Activated CD8-positive, alpha-beta memory T cell treated with anti-CD3 and anti-CD28 coated beads for 36 hours (primary cell): Measurements from ENCODE around the gene TNFRSF11A. TPM values are rescaled to one million over a fixed set of nuclear protein-coding genes. Genes with fewer than 3 reads are reported as not detected.

Experiments used
- CTCF ChIA-PET: fragments of 350-600 bp; sonication (Branson Sonifier 250); formaldehyde crosslinking; loops from one replicate; lab custom pipeline; 2021; ENCODE audit warnings: antibody characterized with exemption; lab: Charles Lee
- POLR2A ChIA-PET: fragments of 350-600 bp; sonication (Branson Sonifier 250); formaldehyde crosslinking; loops from one replicate; lab custom pipeline; 2021; ENCODE audit warnings: antibody characterized with exemption; lab: Charles Lee
- total RNA-seq, 2 experiments: library from RNA; stranded (reverse); gene quantifications; one replicate each; pipeline ENCODE4 v1.2.3, GENCODE V29; 2021

The TNFRSF11A gene
- total RNA-seq, 2 experiments from 2014 or later = 1.4 to 1.6 TPM

DNA sequence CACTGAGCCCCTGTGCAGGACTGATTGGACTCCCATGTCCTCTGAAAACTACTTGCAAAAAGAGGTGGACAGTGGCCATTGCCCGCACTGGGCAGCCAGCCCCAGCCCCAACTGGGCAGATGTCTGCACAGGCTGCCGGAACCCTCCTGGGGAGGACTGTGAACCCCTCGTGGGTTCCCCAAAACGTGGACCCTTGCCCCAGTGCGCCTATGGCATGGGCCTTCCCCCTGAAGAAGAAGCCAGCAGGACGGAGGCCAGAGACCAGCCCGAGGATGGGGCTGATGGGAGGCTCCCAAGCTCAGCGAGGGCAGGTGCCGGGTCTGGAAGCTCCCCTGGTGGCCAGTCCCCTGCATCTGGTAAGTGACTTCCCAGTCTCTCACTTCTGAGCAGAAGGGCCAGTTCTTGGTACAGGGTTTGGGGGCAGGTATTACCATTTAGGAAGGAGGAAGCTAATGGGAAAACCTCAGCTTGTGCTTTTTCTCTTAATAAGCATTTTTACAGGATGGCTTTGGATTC, 44.1 kb downstream of the TNFRSF11A start:
- CTCF ChIA-PET = no interaction called here
- POLR2A ChIA-PET = interaction anchor here (0.5 kb wide), 1 partner anchor 19 kb away, joined by 3 read pairs; no protein-coding TSS in a partner anchor

DNA sequence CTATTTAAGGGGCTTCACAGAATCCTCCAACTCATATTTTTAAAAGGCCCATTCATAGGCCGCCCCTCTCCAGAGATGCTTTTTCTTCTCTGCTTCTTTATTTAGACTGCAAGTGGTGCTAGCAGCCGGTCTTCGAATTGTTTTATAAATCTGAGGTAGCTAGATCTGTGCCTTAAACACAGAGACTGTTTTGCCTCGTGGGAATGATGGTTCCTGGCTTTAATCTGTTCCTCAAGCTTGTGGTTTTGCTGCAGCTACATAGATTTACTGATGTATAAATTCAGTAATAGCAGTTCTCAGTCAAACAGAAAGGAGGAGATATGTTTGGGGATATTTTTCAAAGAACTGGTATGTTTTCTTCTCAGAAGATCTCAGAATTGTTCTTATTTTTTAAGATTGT, 45.3 kb downstream of the TNFRSF11A start:
- CTCF ChIA-PET = interaction anchor here (0.5 kb wide), 1 partner anchor 324 kb away, joined by 3 read pairs; no protein-coding TSS in a partner anchor

DNA sequence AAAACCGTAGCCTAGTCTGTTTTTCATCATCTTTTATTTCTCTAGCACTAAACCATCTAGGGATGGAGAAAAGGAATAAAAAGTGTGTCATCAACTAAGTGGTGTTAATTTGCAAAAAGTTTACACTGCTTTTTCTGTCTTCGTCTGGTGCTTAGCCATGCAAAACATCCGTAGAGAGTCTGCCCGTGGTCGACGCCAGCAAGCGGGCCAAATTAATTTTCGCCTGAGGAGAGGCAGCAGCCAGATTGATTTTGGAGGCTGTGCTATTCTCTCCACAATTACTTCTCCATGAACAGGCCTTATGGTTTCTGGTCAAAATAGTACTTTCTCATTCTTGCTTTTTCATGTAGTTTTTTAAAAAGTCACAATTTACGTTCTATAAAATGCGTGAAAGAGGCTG, 46.3 kb downstream of the TNFRSF11A start:
- ChIA-PET CTCF (no interaction called here), POLR2A (no interaction called here)

More for the DNA sequence above, 45.3 kb downstream of the TNFRSF11A start:
- POLR2A ChIA-PET = no interaction called here

DNA sequence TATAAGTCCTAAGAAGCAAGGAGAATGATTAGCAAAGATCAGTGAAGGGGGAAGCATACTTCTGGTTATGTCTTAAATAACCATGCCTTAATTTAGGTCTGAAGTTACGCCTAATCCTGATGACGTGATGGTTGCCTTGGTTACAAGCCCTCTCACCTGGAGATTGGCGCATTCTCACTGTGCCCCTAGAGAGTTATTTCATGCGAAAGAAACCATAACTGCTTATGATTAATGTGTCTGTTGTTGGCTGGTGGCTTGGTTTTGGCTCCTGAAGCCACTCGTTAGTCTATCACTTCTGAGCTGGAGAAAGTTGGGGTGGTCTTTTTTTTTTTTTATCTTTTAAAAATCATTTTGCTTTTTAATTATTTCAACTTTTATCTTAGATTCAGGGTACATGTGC, 47.0 kb downstream of the TNFRSF11A start:
- CTCF ChIA-PET = no interaction called here
- POLR2A ChIA-PET = no interaction called here

DNA sequence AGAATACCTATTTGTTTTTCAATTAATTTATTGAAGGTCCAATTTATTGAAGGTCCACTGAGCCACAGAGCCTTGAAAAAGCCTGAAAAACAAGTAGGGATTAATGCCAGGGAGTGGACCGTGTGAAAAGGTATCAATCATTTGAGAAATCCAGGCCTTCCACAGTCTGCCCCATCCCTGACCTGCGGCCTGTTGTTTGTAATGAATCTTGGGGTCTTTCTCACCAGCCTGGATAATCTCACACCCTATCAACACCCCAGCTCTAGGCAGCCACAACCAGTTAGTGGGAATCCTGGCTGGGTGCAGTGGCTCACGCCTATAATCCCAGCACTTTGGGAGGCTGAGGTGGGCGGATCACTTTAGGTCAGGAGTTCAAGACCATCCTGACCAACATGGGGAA, 47.8 kb downstream of the TNFRSF11A start:
- ChIA-PET CTCF (no interaction called here), POLR2A (no interaction called here)

DNA sequence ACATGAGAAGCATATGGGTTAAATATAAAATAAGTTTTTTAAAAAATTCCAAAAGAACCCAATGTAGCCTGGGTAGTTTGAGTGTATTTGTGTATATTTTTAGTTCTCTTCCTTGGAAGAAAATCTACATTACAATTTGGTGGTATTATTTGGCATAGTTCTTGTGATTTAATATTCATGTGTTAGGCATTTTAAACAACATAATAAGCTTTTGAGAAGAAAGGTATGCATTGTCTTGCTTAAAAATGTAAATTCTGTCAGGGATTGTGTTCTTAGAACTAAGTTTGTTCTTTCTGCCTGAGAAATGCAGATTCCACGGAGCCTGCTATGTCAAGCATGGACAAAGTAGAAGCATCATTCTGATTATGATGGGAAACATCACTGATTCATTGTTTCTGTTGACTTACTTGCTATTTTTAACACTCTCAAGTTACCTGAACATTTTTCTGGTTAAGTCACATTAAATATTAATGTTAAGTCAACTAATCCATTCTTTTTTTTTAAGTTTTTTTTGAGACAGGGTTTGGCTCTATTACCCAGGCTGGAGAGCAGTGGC, 49.4 kb downstream of the TNFRSF11A start:
- CTCF ChIA-PET = no interaction called here
- POLR2A ChIA-PET = no interaction called here

DNA sequence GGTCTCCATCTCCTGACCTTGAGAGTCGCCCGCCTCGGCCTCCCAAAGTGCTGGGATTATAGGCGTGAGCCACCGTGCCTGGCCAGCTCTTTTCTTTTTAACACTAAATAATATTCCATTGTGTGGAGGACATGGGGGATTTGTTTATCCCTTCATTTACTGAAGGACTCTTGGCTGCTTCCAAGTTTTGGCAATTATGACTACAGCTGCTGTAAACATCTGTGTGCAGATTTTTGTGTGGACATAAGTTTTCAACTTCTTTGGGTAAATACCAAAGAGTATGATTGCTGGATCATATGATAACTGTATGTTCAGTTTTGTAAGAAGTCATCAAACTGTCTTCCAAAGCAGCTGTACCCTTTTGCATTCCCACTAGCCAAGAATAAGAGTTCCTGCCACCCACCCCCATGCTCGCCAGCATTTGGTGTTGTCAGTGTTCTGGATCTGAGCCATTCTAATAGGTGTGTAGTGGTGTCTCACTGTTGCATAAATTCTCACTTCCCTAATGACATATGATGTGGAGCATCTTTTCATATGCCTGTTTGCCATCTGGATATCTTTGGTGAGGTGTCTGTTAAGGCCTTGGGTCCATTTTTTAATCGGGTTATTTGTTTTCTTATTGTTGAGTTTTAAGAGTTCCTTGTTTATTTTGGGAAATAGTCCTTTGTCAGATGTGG, 52.2 kb downstream of the TNFRSF11A start:
- CTCF ChIA-PET = no interaction called here
- POLR2A ChIA-PET = no interaction called here

DNA sequence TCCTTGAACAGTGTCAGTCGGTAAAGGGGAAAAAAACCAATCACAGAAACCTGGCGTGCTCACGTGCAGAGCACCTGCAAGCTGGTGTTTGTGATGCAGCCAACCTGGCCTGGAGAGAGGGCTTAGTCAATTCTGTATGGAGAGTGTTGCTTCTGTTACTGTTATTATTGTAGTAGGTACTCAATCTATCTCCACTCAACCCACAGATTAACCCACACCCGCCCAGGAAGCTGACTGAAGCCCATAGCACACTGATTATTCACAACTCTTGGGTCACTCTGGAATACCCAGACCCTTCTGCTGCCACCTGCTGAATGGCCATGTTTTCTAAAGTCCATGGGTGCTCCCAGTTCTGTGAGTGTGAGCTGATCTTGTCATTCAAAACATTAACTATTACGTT, 53.9 kb downstream of the TNFRSF11A start:
- POLR2A ChIA-PET = no interaction called here
- CTCF ChIA-PET = interaction anchor here (1.0 kb wide), 1 partner anchor 46 kb away, joined by 3 read pairs; no protein-coding TSS in a partner anchor

DNA sequence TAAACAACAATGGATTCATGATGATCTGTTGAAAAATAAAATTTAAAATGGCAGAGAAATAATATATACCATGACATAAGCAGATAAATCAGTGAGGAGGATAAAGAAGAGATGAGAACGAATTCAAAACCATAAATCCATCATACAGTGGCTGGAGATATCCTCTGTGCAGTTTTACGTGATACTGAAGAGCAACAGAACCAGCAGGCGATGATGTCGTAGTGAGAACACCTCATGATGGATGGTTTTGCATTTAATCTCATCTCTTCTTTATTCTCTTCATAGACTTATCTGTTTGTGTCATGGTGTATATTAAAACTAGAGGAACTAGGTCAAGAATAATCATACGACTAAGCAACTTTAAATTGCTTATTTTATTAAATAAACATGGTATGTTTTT, 56.3 kb downstream of the TNFRSF11A start:
- CTCF ChIA-PET = no interaction called here
- POLR2A ChIA-PET = no interaction called here

DNA sequence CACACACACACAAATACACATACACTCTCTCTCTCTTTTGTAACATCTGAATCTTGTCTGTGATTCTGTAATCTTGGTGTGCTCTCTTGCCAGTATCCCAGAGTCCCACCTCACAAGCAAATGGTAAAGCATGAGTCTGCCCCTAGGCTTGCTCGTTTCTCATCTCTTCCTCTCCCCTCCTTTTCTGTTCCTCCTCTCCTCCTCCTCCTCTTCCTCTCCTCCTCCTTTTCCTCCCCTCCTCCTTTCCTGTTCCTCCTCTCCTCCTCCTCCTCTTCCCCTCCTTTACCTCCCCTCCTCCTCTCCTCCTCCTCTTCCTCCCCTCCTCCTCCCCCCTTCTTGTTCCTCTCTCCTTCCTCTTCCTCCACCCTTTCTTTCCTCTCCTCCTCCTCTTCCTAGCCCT, 59.0 kb downstream of the TNFRSF11A start:
- ChIA-PET POLR2A (no interaction called here), CTCF (no interaction called here)

DNA sequence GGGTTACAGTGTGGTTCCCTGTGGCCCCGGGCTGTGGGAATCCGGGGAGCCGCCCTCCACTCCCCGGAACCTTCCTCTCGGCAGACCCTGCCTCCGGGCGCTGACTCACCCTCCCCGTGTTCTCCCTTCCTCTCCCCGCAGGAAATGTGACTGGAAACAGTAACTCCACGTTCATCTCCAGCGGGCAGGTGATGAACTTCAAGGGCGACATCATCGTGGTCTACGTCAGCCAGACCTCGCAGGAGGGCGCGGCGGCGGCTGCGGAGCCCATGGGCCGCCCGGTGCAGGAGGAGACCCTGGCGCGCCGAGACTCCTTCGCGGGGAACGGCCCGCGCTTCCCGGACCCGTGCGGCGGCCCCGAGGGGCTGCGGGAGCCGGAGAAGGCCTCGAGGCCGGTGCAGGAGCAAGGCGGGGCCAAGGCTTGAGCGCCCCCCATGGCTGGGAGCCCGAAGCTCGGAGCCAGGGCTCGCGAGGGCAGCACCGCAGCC, 59.5 kb downstream of the TNFRSF11A start:
- ChIA-PET POLR2A (no interaction called here), CTCF (no interaction called here)

DNA sequence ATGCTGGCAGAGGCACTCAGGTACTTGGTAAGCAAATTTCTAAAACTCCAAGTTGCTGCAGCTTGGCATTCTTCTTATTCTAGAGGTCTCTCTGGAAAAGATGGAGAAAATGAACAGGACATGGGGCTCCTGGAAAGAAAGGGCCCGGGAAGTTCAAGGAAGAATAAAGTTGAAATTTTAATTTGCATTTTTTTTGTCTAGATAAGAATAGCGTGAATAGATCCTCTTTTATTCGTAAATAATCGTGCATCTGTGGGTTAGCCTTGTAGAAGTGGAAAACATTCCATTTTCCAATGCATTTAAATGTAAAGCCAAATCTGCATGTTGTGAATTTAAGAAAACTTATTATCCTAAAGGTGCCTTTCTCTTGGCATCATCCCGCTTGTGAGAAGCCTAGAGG, 61.0 kb downstream of the TNFRSF11A start:
- ChIA-PET POLR2A (no interaction called here), CTCF (no interaction called here)

DNA sequence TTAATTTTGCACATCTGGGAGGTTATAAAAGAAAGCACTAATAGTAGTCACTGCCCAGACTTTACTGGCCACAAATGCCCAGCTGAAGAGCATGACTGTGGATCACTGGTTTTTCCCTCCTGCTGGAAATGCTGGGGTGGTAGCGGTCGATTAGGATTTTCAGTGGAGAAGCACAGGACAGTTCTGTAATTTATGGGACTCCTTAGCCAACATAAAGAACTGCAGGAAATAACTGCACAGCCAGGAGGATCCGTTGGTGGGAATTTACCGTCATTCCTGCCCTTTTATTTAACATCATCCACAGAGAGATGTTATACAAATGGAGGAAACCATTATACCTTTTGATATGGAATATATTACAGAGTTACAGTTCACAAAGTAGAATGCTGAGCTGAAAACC, 61.5 kb downstream of the TNFRSF11A start:
- CTCF ChIA-PET = no interaction called here
- POLR2A ChIA-PET = no interaction called here

DNA sequence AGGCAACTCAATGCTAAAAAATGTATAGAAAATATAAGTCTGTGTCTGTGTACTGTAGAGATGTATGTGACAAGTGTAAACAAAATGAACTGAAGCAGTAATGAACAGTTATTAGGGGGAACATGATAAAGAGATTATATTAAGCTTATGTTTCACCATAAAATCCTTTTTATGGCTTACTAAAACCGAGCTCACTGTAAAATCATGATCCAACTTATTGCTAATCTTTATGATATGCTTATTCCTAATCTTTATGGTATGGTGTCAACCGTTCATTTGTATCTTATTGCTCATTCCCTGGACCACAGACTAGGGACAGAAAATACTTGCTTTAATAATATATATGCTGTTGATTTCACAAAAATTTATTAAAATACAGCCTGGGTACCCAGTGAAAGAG, 62.1 kb downstream of the TNFRSF11A start:
- CTCF ChIA-PET = no interaction called here

DNA sequence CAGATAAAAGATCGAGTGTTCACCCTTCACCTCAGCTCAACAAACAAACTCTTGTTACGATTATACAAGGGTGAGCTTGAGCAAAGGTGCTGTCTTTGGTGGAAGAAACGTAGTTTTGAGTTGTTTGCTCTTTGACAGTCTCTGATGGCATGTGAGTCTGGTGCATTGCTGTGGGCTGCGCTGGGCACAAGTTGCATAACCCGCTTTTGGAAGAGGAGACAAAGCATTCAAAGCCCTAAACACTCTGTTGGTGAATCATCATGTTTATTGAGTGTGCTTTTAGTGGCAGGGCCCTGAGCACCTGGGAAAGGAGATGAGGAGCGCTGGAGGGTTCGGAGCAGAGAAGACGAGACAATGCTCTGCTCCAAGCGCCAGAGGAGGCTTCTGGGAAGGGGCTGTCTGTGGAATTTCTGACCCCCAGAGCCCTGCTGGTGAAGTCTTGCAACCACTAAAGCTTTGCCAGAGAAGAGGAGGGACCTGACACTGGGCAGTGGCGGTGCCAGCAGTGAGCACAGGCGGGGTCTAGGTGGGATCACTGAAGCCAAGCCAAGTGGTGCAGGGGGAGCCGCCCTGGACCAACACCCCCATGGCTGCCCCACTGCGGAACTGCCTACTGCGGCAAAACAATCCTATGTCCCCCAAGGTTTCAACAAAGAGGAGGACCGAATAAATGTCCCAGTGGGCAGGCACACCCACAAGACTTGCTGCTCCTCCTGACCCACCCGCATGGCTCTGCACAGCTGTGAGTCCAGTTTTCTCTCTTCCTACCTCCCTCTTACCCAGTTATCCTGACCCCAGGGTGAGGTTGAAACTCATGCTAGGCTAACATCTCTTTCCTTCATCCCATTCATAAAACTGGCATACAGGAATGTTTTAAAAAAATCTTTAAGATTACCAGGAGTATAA, 64.0 kb downstream of the TNFRSF11A start:
- CTCF ChIA-PET = no interaction called here
- POLR2A ChIA-PET = no interaction called here

More for the DNA sequence above, 62.1 kb downstream of the TNFRSF11A start:
- POLR2A ChIA-PET = no interaction called here

DNA sequence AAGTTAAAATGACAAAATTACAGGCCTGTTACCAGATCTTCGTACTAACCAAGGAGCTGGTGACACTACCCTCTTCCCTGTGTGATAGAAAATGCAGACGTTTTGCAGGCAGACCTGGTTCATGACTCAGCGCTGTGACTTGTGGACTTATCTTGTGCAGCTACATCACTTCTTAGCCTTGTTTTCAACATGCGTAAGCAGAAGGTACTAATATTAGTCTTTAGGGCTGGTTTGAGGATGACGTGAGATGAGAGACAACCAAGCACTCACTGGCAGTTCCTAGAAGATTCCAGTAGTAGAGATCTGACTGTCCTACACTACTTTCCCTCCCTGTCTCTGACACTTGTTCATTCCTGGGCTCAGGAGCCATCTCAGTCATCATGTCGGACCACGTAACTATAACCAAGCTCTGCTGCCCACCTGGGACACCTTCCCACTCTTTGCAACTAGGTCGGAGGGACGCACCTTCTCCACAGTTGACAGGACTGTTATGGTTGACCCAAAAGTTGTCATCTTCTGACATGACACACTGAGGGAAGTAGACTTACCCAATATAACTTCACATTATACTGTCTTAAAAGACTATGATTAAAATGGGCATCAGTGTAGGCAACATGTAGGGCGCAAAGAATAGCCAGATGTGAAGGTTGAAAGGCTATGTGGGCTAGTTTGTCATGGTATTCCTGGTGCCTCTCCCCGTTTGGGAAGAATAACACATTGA, 64.8 kb downstream of the TNFRSF11A start:
- POLR2A ChIA-PET = no interaction called here
- CTCF ChIA-PET = no interaction called here

DNA sequence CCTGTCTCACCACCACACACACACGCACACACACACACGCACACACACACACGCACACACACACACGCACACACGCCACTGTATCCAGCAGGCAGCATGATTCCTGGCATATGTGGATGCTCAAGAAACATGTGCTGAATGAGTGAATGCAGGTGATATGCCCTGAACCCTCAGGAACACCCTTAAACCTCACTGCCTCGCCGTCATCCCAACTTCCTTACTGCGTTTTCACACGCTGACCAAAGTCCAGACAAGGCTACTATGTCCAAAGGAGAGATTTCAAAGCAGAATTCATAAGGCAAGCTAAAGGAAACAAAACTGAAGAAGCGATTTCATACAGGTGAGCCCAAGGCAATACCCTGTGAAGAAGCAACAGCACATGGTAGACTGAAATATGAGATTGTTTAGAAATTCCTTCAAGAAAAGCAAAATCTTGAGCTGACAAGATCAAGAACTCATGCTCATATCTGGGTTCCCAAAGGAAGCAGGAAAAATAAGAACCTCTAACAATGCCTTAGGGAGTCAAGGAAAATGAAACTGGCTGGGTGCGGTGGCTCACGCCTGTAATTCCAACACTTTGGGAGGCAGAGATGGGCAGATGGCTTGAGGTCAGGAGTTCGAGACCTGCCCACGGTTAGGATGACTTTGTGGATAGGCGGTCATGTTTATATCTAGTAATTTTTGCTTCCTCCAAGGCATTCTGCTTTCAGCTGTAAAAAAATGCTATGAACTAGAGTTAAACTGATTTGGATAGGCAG, 69.1 kb downstream of the TNFRSF11A start:
- POLR2A ChIA-PET = no interaction called here
- CTCF ChIA-PET = interaction anchor here (0.8 kb wide), 1 partner anchor 32 kb away, joined by 3 read pairs; no protein-coding TSS in a partner anchor

DNA sequence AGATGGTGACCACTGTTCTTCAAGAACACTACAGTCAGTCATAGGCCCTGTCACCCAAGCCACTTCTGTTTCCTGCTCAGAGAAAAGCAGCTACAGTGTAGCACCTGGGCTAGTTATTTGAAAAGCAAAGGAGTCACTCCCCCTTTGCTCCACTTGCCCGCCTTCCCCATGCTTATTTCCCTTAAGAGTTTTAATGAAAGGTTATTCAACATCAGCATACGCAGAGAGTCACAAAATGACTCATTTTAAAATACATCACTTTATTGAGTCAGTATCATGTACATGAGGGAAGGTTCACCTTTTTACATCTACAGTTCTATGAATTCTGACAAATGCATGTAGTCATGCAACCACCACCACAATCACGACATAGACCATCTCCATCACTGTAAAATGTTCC, 71.3 kb downstream of the TNFRSF11A start:
- CTCF ChIA-PET = interaction anchor here (0.6 to 1.7 kb wide), 2 partner anchors 24 to 28 kb away, joined by 3 to 4 read pairs; no protein-coding TSS in a partner anchor
- POLR2A ChIA-PET = no interaction called here
